ENCODE measurements around the gene PPARGC1A. TPM values are rescaled to one million over a fixed set of nuclear protein-coding genes. Genes with fewer than 3 reads are reported as not detected.

PPARGC1A gene, protein sequence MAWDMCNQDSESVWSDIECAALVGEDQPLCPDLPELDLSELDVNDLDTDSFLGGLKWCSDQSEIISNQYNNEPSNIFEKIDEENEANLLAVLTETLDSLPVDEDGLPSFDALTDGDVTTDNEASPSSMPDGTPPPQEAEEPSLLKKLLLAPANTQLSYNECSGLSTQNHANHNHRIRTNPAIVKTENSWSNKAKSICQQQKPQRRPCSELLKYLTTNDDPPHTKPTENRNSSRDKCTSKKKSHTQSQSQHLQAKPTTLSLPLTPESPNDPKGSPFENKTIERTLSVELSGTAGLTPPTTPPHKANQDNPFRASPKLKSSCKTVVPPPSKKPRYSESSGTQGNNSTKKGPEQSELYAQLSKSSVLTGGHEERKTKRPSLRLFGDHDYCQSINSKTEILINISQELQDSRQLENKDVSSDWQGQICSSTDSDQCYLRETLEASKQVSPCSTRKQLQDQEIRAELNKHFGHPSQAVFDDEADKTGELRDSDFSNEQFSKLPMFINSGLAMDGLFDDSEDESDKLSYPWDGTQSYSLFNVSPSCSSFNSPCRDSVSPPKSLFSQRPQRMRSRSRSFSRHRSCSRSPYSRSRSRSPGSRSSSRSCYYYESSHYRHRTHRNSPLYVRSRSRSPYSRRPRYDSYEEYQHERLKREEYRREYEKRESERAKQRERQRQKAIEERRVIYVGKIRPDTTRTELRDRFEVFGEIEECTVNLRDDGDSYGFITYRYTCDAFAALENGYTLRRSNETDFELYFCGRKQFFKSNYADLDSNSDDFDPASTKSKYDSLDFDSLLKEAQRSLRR
- total RNA-seq (1 to 10 TPM; 9.1 to 9.2 TPM), polyA plus RNA-seq (ENCODE audit: insufficient read length in 6 of 6) (1 to 10 TPM; 3.8 to 6.2 (median 4.9) TPM)
- long read RNA-seq, donor 1: 0 reads
- long read RNA-seq, donor 2: 0 reads
- long read RNA-seq, donor 3: 0 reads
- long read RNA-seq, donor 4, partial matches to known transcripts: 0 of 1 reads
- long read RNA-seq, donor 4, other reads (novel, unspliced or antisense): 1 of 1 reads
- long read RNA-seq, donor 5: 0 reads
- long read RNA-seq, donor 6: 0 reads
- long read RNA-seq, donor 7: 0 reads
- long read RNA-seq, donor 8: 0 reads
- long read RNA-seq, donor 9: 0 reads
- long read RNA-seq, donor 10: 0 reads
- long read RNA-seq, donor 11: 0 reads
- long read RNA-seq, donor 12: 0 reads

- TF ChIP-seq, protein P1, sequence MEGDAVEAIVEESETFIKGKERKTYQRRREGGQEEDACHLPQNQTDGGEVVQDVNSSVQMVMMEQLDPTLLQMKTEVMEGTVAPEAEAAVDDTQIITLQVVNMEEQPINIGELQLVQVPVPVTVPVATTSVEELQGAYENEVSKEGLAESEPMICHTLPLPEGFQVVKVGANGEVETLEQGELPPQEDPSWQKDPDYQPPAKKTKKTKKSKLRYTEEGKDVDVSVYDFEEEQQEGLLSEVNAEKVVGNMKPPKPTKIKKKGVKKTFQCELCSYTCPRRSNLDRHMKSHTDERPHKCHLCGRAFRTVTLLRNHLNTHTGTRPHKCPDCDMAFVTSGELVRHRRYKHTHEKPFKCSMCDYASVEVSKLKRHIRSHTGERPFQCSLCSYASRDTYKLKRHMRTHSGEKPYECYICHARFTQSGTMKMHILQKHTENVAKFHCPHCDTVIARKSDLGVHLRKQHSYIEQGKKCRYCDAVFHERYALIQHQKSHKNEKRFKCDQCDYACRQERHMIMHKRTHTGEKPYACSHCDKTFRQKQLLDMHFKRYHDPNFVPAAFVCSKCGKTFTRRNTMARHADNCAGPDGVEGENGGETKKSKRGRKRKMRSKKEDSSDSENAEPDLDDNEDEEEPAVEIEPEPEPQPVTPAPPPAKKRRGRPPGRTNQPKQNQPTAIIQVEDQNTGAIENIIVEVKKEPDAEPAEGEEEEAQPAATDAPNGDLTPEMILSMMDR (IDR thresholded peaks at IDR 0.05): no peak
- Histone ChIP-seq H3K36me3 (no peaks in the 10 kb centered on the region), H3K4me1 (no peaks in the 10 kb centered on the region), H3K9me3 (no peaks in the 10 kb centered on the region), H3K4me3 (peak within 1 kb of the TSS; percentile 37 to 39), H3K27me3 (peaks cover 0 to 3% of the 10 kb centered on the region in 2 donors), H3K27ac (peak within 1 kb of the TSS; percentile 62 to 82)
- ATAC-seq (peak; percentile 91), DNase-seq (peak in 3 of 4 donors; percentile 44 to 75 (median 74))
- intact Hi-C loops (cut with DNase I): no loop called here
These were observed at the start of gene PPARGC1A for GRCh38 chr4:23889814-23890341. Gene PPARGC1A, minus strand, starts transcription at chr4:23890047. Its CDS starts 90 bp downstream, at chr4:23889957.

DNA sequence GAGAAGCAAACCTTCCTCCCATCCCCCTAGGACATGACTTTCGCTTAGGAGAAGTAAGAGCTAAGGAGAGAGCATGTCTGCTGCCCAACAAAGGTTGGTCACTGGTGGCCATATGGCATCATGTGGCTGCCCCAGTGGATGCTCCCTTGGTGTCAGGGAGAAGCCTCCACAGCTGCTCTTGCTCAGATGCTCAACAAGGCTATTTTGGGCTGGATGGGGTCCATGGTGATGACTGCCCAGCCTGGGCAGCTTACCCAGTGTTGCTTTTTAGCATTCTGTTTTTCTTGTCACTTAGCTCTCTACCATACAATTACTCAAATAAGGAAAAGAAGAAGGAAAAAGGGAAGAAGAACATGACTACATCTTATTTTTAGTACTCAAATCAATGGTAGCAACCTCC lies 48.9 kb upstream of the PPARGC1A start:
- H3K9me3 ChIP-seq: no peaks in the 10 kb centered on the region
- H3K4me1 ChIP-seq: peaks cover 0 to 6% of the 10 kb centered on the region in 2 donors
- no peaks in the 10 kb centered on the region for H3K27me3 ChIP-seq
- no peak for DNase-seq
- H3K36me3 ChIP-seq: no peaks in the 10 kb centered on the region
- no peak overlapping the region for H3K27ac ChIP-seq
- no peak overlapping the region for H3K4me3 ChIP-seq
- ATAC-seq: no peak
- intact Hi-C loops (cut with DNase I): no loop called here
- TF ChIP-seq, protein P1 (IDR thresholded peaks at IDR 0.05): no peak

- Histone ChIP-seq H3K4me1 (peaks cover 0 to 6% of the 10 kb centered on the region in 2 donors), H3K4me3 (no peak overlapping the region), H3K27ac (no peak overlapping the region), H3K9me3 (no peaks in the 10 kb centered on the region), H3K36me3 (no peaks in the 10 kb centered on the region), H3K27me3 (no peaks in the 10 kb centered on the region)
- no peak for DNase-seq
- ATAC-seq: no peak
- intact Hi-C loops (cut with DNase I): no loop called here
- TF ChIP-seq, protein P1 (IDR thresholded peaks at IDR 0.05): no peak
These were observed 47.3 kb upstream of the PPARGC1A start for GRCh38 chr4:23937173-23937572.

GRCh38 chr4:23934915-23935314 lies 45.1 kb upstream of the PPARGC1A start:
- TF ChIP-seq, protein P1 (IDR thresholded peaks at IDR 0.05): no peak

More at GRCh38 chr4:23934915-23935314, 45.1 kb upstream of the PPARGC1A start:
- H3K4me1 ChIP-seq: peaks cover 6 to 12% of the 10 kb centered on the region in 2 donors
- intact Hi-C loops (cut with DNase I): no loop called here
- H3K27ac ChIP-seq: no peak overlapping the region
- H3K4me3 ChIP-seq: no peak overlapping the region
- no peaks in the 10 kb centered on the region for H3K36me3 ChIP-seq
- DNase-seq: peak in 1 of 4 donors; percentile 77
- ATAC-seq: peak; percentile 74
- H3K27me3 ChIP-seq: no peaks in the 10 kb centered on the region
- H3K9me3 ChIP-seq: no peaks in the 10 kb centered on the region
